GM23338 (cell line): ENCODE results near the gene CLN6. TPM values are rescaled to one million over a fixed set of nuclear protein-coding genes. Genes with fewer than 3 reads are reported as not detected.

Source experiments
- ATAC-seq: fragments of 200-7000 bp; cut with Tn5 transposase; 3 replicates; pipeline ENCODE4 v1.9.1; 2020
- DNase-seq: peaks from one replicate; pipeline ENCODE4 v3.0.0-alpha.2; 2015; ENCODE audit warnings: low spot score
- H2AFZ ChIP-seq: fragments of 200-600 bp; sonication (generic); 2 replicates; pipeline ENCODE4 v1.8.0; 2016; ENCODE audit warnings: antibody characterized with exemption, mild to moderate bottlenecking, moderate library complexity
- H3F3A ChIP-seq: fragments of 200-600 bp; sonication (generic); replicated peaks from 2 replicates; pipeline ENCODE4 v1.8.0; 2017; ENCODE audit warnings: antibody characterized with exemption, mixed run types, low read depth
- H3K27ac ChIP-seq: fragments of 200-600 bp; sonication (generic); 2 replicates; pipeline ENCODE4 v1.6.1; 2016; ENCODE audit warnings: low read depth
- H3K27me3 ChIP-seq: fragments of 200-600 bp; sonication (generic); 2 replicates; pipeline ENCODE4 v1.8.0; 2016; ENCODE audit warnings: mild to moderate bottlenecking, mixed run types, moderate library complexity; ENCODE audit not compliant: insufficient read depth
- H3K36me3 ChIP-seq: fragments of 200-600 bp; sonication (generic); 2 replicates; pipeline ENCODE4 v1.8.0; 2016; ENCODE audit warnings: mild to moderate bottlenecking; ENCODE audit not compliant: insufficient read depth
- H3K4me1 ChIP-seq: fragments of 200-600 bp; sonication (generic); 2 replicates; pipeline ENCODE4 v1.8.0; 2016; ENCODE audit warnings: mild to moderate bottlenecking, moderate library complexity; ENCODE audit not compliant: insufficient read depth
- H3K4me2 ChIP-seq: fragments of 200-600 bp; sonication (generic); 2 replicates; pipeline ENCODE4 v1.7.1; 2017; ENCODE audit warnings: mixed run types
- H3K4me3 ChIP-seq: fragments of 200-600 bp; sonication (generic); 2 replicates; pipeline ENCODE4 v1.6.1; 2016; ENCODE audit warnings: mixed run types
- H3K79me2 ChIP-seq: fragments of 200-600 bp; sonication (generic); replicated peaks from 2 replicates; pipeline ENCODE4 v1.8.0; 2017; ENCODE audit warnings: mild to moderate bottlenecking; ENCODE audit not compliant: insufficient read depth
- H3K9me2 ChIP-seq: fragments of 200-600 bp; sonication (generic); 2 replicates; pipeline ENCODE4 v1.8.0; 2017; ENCODE audit not compliant: insufficient read depth
- H4K20me1 ChIP-seq: fragments of 200-600 bp; sonication (generic); replicated peaks from 2 replicates; pipeline ENCODE4 v1.8.0; 2017; ENCODE audit warnings: mild to moderate bottlenecking; ENCODE audit not compliant: insufficient read depth
- H3K27ac Mint-ChIP-seq: 2 replicates; pipeline ENCODE4 v1.8.0; 2020; ENCODE audit warnings: inconsistent platforms, mild to moderate bottlenecking, moderate library complexity, mixed read lengths
- H3K27me3 Mint-ChIP-seq: 3 replicates; pipeline ENCODE4 v1.8.0; 2022; ENCODE audit warnings: low read depth, mild to moderate bottlenecking, moderate library complexity, mixed read lengths, inconsistent platforms; ENCODE audit not compliant: insufficient read depth, poor library complexity
- H3K36me3 Mint-ChIP-seq: 3 replicates; pipeline ENCODE4 v1.8.0; 2021; ENCODE audit warnings: low read depth, mild to moderate bottlenecking, inconsistent platforms, moderate library complexity, mixed read lengths
- H3K4me1 Mint-ChIP-seq: 3 replicates; pipeline ENCODE4 v1.8.0; 2020; ENCODE audit warnings: mild to moderate bottlenecking, inconsistent platforms, mixed read lengths
- H3K4me3 Mint-ChIP-seq: 3 replicates; pipeline ENCODE4 v1.8.0; 2021; ENCODE audit warnings: moderate library complexity, mild to moderate bottlenecking, inconsistent platforms, mixed read lengths
- H3K9me3 Mint-ChIP-seq: 3 replicates; pipeline ENCODE4 v1.8.0; 2020; ENCODE audit warnings: moderate library complexity, mild to moderate bottlenecking, inconsistent platforms, mixed read lengths
- CTCF ChIP-seq, 2 experiments: fragments of 200-600 bp in 1 of 2; sonication (generic) in 1 of 2; conservative IDR thresholded peaks; 2 replicates each; pipeline versions ENCODE4 v1.5.1 to v1.6.1; 2016 to 2017; ENCODE audit warnings: antibody characterized with exemption in 2 of 2, low read depth in 2 of 2, mild to moderate bottlenecking in 2 of 2, moderate library complexity in 1 of 2
- POLR2AphosphoS5 ChIP-seq: IDR thresholded peaks from 2 replicates; pipeline ENCODE4 v1.6.1; 2016; ENCODE audit warnings: antibody characterized with exemption, low read depth
- ZNF462 ChIP-seq: fragments of 250-450 bp; sonication (Bioruptor Pico); IDR thresholded peaks from 2 replicates; pipeline ENCODE4 v1.5.0; 2020; ENCODE audit warnings: mild to moderate bottlenecking, moderate library complexity
- polyA plus RNA-seq: library from polyadenylated mRNA; unstranded; fragments of >200 nt; fragmentation: Nextera tagmentation; extraction: Ambion mirVana; gene quantifications from 2 replicates; pipeline ENCODE4 v1.2.1, GENCODE V29; 2016
- total RNA-seq: library from RNA; depleted of rRNA; stranded (reverse); fragments of >200 nt; shearing (Covaris generic); gene quantifications from 2 replicates; pipeline ENCODE4 v1.2.3, GENCODE V29; 2014

CLN6 gene
- total and polyA plus RNA-seq, 2 experiments from 2014 or later: 20.7 to 69.5 TPM

GRCh38 chr15:68256675-68257450 is 27.3 kb upstream of the CLN6 start:
- Histone ChIP-seq H3K4me3 (peak overlapping the region; percentile 63), H3K27me3 (no peaks in the 10 kb centered on the region), H2AFZ (peak overlapping the region; percentile 95), H3K36me3 (no peaks in the 10 kb centered on the region), H3K27ac (peak overlapping the region; percentile 95), H3F3A (no peaks in the 10 kb centered on the region), H3K79me2 (no peaks in the 10 kb centered on the region), H3K4me2 (peak overlapping the region; percentile 82), H3K4me1 (peaks cover 4% of the 10 kb centered on the region), H4K20me1 (no peaks in the 10 kb centered on the region), H3K9me2 (no peaks in the 10 kb centered on the region)
- ATAC-seq (peak; percentile 95), DNase-seq (peak; percentile 95)
- peaks cover 6% of the 10 kb centered on the region; the same call in 2 of the 3 replicates for H3K4me1 Mint-ChIP-seq
- TF ChIP-seq POLR2AphosphoS5 (peak; percentile 90), CTCF (conservative IDR thresholded peaks at IDR 0.05; ENCODE audit: low read depth in 2 of 2) (peak in 1 of 2 experiments; percentile 33; a peak in 2 of 4 replicates), ZNF462 (no peak)
- no peaks in the 10 kb centered on the region for H3K36me3 Mint-ChIP-seq
- H3K27me3 Mint-ChIP-seq: no peaks in the 10 kb centered on the region
- peak overlapping the region; percentile 94 for H3K27ac Mint-ChIP-seq
- peak overlapping the region; percentile 71 for H3K4me3 Mint-ChIP-seq
- no peaks in the 10 kb centered on the region for H3K9me3 Mint-ChIP-seq
